CD8-positive, alpha-beta memory T cell (primary cell): Measurements from ENCODE around the gene TMPRSS9. TPM values are rescaled to one million over a fixed set of nuclear protein-coding genes. Genes with fewer than 3 reads are reported as not detected.
A peak's percentile ranks its signal among the peaks of the same experiment; 100 is the strongest.

Experiments used
- CTCF ChIA-PET: fragments of 350-600 bp; sonication (Branson Sonifier 250); formaldehyde crosslinking; loops from one replicate; lab custom pipeline; 2021; ENCODE audit warnings: antibody characterized with exemption; lab: Charles Lee
- POLR2A ChIA-PET: fragments of 350-600 bp; sonication (Branson Sonifier 250); formaldehyde crosslinking; loops from one replicate; lab custom pipeline; 2021; ENCODE audit warnings: antibody characterized with exemption; lab: Charles Lee
- DNase-seq, 5 donors: peaks; one replicate each; pipeline versions ENCODE4 v3.0.0 to v3.0.0-alpha.2; 2020 to 2022; ENCODE audit warnings: mixed read lengths in 1 of 5
- H3K27ac ChIP-seq: one replicate; pipeline ENCODE4 v1.7.0; 2013; ENCODE audit warnings: low read depth, mild to moderate bottlenecking, low read length, moderate library complexity
- H3K27me3 ChIP-seq: 2 replicates; pipeline ENCODE4 v1.7.0; 2013; ENCODE audit warnings: low read length, mild to moderate bottlenecking; ENCODE audit not compliant: insufficient read depth, poor library complexity, severe bottlenecking
- H3K36me3 ChIP-seq: 2 replicates; pipeline ENCODE4 v1.7.0; 2013; ENCODE audit warnings: mild to moderate bottlenecking, low read length, moderate library complexity; ENCODE audit not compliant: insufficient read depth
- H3K4me1 ChIP-seq: 2 replicates; pipeline ENCODE4 v1.7.0; 2013; ENCODE audit warnings: mild to moderate bottlenecking, low read length, moderate library complexity; ENCODE audit not compliant: insufficient read depth
- H3K4me3 ChIP-seq: 2 replicates; pipeline ENCODE4 v1.7.0; 2013; ENCODE audit warnings: mild to moderate bottlenecking, low read length
- H3K9me3 ChIP-seq: 2 replicates; pipeline ENCODE4 v1.7.0; 2013; ENCODE audit warnings: mild to moderate bottlenecking, low read length
- H3K27ac Mint-ChIP-seq, 8 donors: one replicate each; pipeline ENCODE4 v1.8.0; 2020 to 2021; ENCODE audit warnings: mixed read lengths in 8 of 8, mild to moderate bottlenecking in 6 of 8, inconsistent platforms in 3 of 8, moderate library complexity in 3 of 8
- H3K27me3 Mint-ChIP-seq, 2 donors: one replicate each; pipeline ENCODE4 v1.8.0; 2020 to 2021; ENCODE audit warnings: mixed read lengths in 2 of 2, mild to moderate bottlenecking in 1 of 2, moderate library complexity in 1 of 2
- H3K36me3 Mint-ChIP-seq, 3 donors: one replicate each; pipeline ENCODE4 v1.8.0; 2020 to 2021; ENCODE audit warnings: mixed read lengths in 3 of 3, inconsistent platforms in 1 of 3, mild to moderate bottlenecking in 1 of 3
- H3K4me1 Mint-ChIP-seq, 3 donors: one replicate each; pipeline ENCODE4 v1.8.0; 2020 to 2021; ENCODE audit warnings: mixed read lengths in 3 of 3, inconsistent platforms in 1 of 3, mild to moderate bottlenecking in 1 of 3
- H3K4me3 Mint-ChIP-seq, 7 donors: one replicate each; pipeline ENCODE4 v1.8.0; 2020 to 2021; ENCODE audit warnings: mixed read lengths in 7 of 7, mild to moderate bottlenecking in 6 of 7, moderate library complexity in 4 of 7, inconsistent platforms in 2 of 7
- H3K9me3 Mint-ChIP-seq, 5 donors: one replicate each; pipeline ENCODE4 v1.8.0; 2020 to 2022; ENCODE audit warnings: mixed read lengths in 5 of 5, mild to moderate bottlenecking in 3 of 5, moderate library complexity in 2 of 5, inconsistent platforms in 1 of 5
- polyA plus RNA-seq: library from polyadenylated mRNA; unstranded; fragments of 300-500 nt; fragmentation: Illumina TruSeq; gene quantifications from one replicate; pipeline ENCODE4 v1.2.3, GENCODE V29; 2021
- total RNA-seq, 2 experiments: library from RNA; stranded (reverse); gene quantifications; one replicate each; pipeline ENCODE4 v1.2.3, GENCODE V29; 2021

Gene TMPRSS9
- total and polyA plus RNA-seq, 3 experiments from 2014 or later = not detected

DNA sequence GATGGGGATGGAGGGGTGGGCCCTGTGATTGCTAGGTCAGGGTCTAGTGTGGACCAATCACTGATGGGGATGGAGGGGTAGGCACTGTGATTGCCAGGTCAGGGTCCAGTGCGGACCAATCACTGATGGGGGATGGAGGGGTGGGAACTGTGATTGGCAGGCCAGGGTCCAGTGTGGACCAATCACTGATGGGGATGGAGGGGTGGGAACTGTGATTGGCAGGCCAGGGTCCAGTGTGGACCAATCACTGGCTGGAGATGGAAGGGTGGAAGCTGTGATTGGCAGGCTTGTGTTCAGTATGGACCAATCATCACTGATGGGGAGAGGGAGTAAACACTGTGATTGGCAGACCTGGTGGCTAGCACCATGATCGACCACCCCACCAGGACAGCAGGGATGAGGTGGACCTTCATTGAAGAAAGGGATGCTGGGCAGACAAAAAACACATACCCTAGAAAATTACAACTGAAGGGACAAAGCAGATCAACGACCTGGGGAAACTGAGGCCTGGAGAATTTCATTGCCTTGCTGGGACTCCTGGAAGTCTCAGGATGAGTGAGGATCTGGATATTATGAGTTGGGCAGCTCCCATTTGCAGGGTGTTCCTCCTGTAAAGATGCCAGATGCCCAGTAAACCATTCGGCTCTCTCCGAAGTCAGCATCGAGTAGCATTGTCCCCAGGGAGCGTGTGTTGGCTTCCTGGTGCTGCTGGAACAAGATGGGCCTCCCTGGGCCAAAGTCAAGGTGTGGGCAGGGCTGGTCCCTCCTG, 15.5 kb downstream of the TMPRSS9 start:
- Mint-ChIP-seq H3K36me3 (peaks cover 0 to 3% (median 1%) of the 10 kb centered on the region in 3 donors), H3K4me1 (peaks cover 0 to 3% (median 0%) of the 10 kb centered on the region in 3 donors)
- CTCF ChIA-PET = no interaction called here

DNA sequence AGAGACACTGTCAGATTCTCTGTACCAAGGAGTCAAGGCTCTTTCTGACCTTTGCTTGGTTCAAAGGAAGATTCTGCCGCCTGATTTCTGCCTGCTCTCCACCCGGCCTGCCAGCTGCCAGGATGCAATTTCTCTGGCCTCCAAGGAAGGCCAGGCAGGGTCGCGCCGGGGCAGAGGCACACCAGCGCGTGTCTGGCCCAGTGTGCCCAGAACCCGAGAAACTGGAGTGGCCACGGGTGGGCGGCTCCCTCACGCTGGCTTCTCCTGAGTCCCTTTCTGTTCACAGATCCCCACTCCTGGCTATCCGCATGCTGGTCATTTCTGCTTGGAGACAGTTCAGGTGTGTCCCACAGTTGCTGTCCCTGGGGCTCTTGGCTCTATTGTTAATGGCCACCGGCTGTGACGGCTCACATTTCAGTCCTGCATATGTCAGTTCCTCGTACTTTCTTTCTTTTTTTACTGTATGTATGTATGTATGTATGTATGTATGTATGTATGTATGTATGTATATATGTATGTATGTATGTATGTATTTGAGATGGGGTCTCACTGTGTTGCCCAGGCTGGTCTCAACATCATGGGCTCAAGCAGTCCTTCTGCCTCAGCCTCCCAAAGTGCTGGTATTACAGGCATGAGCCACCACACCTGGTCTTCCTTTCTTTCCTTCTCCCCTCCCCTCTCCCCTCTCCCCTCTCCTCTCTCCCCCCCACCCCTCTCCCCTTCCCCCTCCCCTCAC, 16.9 kb downstream of the TMPRSS9 start:
- no peak overlapping the region for H3K4me3 ChIP-seq
- no peaks in the 10 kb centered on the region for H3K9me3 ChIP-seq
- H3K27me3 ChIP-seq = no peaks in the 10 kb centered on the region
- no peak overlapping the region for H3K4me3 Mint-ChIP-seq
- peaks cover 0 to 3% (median 1%) of the 10 kb centered on the region in 3 donors for H3K36me3 Mint-ChIP-seq
- no peaks in the 10 kb centered on the region for H3K36me3 ChIP-seq
- H3K9me3 Mint-ChIP-seq = peaks cover 0 to 17% (median 8%) of the 10 kb centered on the region in 5 donors
- H3K4me1 ChIP-seq = no peaks in the 10 kb centered on the region
- DNase-seq = no peak
- peaks cover 0 to 3% (median 0%) of the 10 kb centered on the region in 3 donors for H3K4me1 Mint-ChIP-seq
- ChIA-PET POLR2A (no interaction called here), CTCF (no interaction called here)
- H3K27ac ChIP-seq = no peak overlapping the region
- peak overlapping the region in 1 of 8 donors; percentile 63 for H3K27ac Mint-ChIP-seq
- peaks cover 7 to 10% of the 10 kb centered on the region in 2 donors for H3K27me3 Mint-ChIP-seq

More for the DNA sequence above, 15.5 kb downstream of the TMPRSS9 start:
- Histone ChIP-seq H3K27ac (no peak overlapping the region), H3K36me3 (no peaks in the 10 kb centered on the region), H3K4me1 (no peaks in the 10 kb centered on the region), H3K27me3 (no peaks in the 10 kb centered on the region), H3K9me3 (no peaks in the 10 kb centered on the region), H3K4me3 (no peak overlapping the region)
- H3K27ac Mint-ChIP-seq = peak overlapping the region in 1 of 8 donors; percentile 84
- no peak overlapping the region for H3K4me3 Mint-ChIP-seq
- H3K9me3 Mint-ChIP-seq = peaks cover 0 to 15% (median 10%) of the 10 kb centered on the region in 5 donors
- POLR2A ChIA-PET = interaction anchor here (0.5 kb wide), 1 partner anchor 44 kb away, joined by 8 read pairs; no protein-coding TSS in a partner anchor
- peaks cover 3 to 6% of the 10 kb centered on the region in 2 donors for H3K27me3 Mint-ChIP-seq
- DNase-seq = no peak

DNA sequence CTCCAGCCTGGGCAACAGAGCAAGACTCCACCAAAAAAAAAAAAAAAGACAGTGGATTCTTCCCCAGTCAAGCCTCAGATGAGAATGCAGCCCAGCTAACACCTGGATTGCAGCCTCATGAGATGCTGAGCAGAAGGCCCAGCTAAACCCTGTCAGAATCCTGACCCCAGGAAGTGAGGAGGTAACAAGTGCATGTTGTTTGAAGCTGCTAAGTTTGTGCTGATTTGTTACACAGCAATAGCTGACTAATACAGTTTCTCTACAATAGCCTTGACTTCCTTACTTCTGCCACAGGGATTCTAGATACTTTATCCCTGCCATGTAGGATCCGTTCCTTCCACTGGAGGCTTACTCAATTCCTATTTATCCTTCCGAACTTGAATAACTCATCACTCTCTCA, 20.5 kb downstream of the TMPRSS9 start:
- POLR2A ChIA-PET = no interaction called here
- H3K36me3 Mint-ChIP-seq = peaks cover 0 to 4% (median 1%) of the 10 kb centered on the region in 3 donors
- CTCF ChIA-PET = interaction anchor here (0.8 to 1.4 kb wide), 2 partner anchors 10 to 172 kb away, joined by 3 read pairs; no protein-coding TSS in a partner anchor

DNA sequence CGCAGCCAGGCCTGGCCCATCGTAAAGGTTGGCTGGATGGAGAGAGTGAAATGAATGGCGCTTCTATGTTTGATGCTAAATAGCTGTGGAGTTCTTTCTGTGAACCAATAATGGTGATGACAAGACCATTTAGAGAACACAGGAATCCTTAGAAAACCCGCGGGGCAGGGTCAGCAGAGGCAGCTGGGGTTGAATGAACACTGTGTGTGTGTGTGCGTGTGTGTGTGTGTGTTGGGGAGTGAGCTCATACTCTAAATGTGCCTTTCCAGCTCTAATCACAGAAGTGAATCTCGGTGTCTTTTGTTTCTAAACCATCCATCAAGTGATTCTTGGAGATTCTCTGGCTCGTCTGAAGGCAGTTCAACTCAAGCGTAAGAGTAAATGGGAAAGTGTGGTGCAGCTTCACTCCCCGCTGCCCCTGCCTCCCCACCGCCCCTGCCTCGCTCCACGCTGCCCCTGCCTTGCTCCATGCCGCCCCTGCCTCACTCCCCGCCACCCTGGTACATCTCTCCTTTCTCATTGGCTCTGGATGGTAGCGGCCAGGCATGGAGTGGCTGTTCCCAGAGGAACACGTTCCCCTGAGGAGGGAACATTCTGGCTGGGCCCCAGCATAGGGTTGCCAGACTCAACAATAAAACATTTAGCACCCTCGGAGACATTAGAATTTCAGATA, 21.2 kb downstream of the TMPRSS9 start:
- Mint-ChIP-seq H3K27ac (no peak overlapping the region), H3K9me3 (peaks cover 0 to 14% (median 8%) of the 10 kb centered on the region in 5 donors), H3K27me3 (peaks cover 11 to 17% of the 10 kb centered on the region in 2 donors), H3K4me3 (no peak overlapping the region), H3K4me1 (no peaks in the 10 kb centered on the region), H3K36me3 (peaks cover 0 to 4% (median 1%) of the 10 kb centered on the region in 3 donors)
- DNase-seq = no peak
- H3K4me1 ChIP-seq = no peaks in the 10 kb centered on the region
- CTCF ChIA-PET = interaction anchor here (0.8 to 1.4 kb wide), 2 partner anchors 9 to 172 kb away, joined by 3 read pairs; no protein-coding TSS in a partner anchor
- POLR2A ChIA-PET = no interaction called here
- H3K9me3 ChIP-seq = no peaks in the 10 kb centered on the region
- no peak overlapping the region for H3K27ac ChIP-seq
- H3K36me3 ChIP-seq = no peaks in the 10 kb centered on the region
- H3K4me3 ChIP-seq = no peak overlapping the region
- no peaks in the 10 kb centered on the region for H3K27me3 ChIP-seq

More for the DNA sequence above, 20.5 kb downstream of the TMPRSS9 start:
- Histone ChIP-seq H3K9me3 (no peaks in the 10 kb centered on the region), H3K36me3 (no peaks in the 10 kb centered on the region), H3K4me1 (no peaks in the 10 kb centered on the region), H3K27ac (no peak overlapping the region), H3K27me3 (no peaks in the 10 kb centered on the region), H3K4me3 (no peak overlapping the region)
- no peak overlapping the region for H3K27ac Mint-ChIP-seq
- peaks cover 11 to 17% of the 10 kb centered on the region in 2 donors for H3K27me3 Mint-ChIP-seq
- no peaks in the 10 kb centered on the region for H3K4me1 Mint-ChIP-seq
- no peak for DNase-seq
- peaks cover 0 to 14% (median 8%) of the 10 kb centered on the region in 5 donors for H3K9me3 Mint-ChIP-seq
- H3K4me3 Mint-ChIP-seq = no peak overlapping the region

DNA sequence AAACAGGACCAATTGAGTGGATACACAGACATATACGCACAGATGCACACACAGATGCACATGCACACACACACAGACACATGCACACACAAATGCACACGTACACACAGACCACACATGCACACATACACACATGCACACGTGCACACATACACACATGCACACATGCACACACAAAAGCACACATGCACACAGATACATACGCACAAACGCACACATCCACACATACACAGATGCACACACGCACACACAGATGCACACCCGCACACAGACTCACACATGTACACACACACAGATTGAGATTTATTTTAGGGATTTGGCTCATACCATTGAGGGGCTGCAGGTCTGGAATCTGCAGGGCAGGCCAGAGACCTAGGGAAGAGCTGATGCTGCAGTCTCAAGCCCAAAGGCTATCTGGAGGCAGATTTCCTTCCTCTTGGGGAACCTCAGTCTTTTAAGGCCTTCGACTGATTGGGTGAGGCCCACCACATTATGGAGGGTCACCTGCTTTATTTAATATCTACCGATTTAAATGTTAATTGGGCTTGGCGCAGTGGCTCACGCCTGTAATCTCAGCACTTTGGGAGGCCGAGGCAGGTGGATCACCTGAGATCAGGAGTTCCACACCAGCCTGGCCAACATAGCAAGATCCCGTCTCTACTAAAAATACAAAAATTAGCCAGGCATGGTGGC, 22.6 kb downstream of the TMPRSS9 start:
- POLR2A ChIA-PET = no interaction called here

DNA sequence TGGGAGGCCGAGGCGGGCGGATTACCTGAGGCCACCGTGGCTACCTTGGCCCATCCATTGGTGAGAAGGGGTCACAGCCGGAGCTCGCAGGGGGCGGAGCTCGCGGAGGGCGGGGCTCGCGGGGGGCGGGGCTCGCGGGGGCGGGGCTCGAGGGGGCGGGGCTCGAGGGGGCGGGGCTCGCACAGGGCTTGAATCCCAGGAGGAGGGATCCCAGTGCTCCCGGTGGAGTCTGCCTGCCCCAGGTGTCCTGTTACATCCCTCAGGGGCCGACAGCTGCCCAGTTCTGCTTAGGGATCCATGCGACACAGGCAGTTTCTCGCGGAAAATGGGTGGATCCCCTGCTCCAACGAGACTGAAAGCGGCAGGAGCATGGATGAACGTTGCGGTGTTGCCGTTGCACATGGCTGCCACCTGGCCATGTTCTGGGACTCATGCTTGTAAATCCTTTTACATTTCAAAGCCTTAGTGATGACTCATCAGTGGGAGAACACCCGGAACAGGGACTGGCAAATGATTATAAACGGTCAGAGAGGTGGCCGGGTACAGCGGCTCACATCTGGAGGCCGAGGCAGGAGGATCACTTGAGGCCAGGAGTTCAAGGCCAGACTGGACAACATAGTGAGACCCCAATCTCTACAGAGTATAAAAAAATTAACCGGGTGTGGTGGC, 25.1 kb downstream of the TMPRSS9 start:
- Mint-ChIP-seq H3K27ac (no peak overlapping the region), H3K4me1 (no peaks in the 10 kb centered on the region), H3K4me3 (no peak overlapping the region), H3K36me3 (peaks cover 0 to 4% (median 0%) of the 10 kb centered on the region in 3 donors), H3K27me3 (peaks cover 13 to 21% of the 10 kb centered on the region in 2 donors), H3K9me3 (peaks cover 0 to 7% (median 0%) of the 10 kb centered on the region in 5 donors)
- no peaks in the 10 kb centered on the region for H3K4me1 ChIP-seq
- ChIA-PET CTCF (no interaction called here), POLR2A (no interaction called here)
- H3K9me3 ChIP-seq = no peaks in the 10 kb centered on the region
- no peak overlapping the region for H3K4me3 ChIP-seq
- DNase-seq = no peak
- H3K36me3 ChIP-seq = no peaks in the 10 kb centered on the region
- H3K27me3 ChIP-seq = no peaks in the 10 kb centered on the region
- H3K27ac ChIP-seq = no peak overlapping the region

More for the DNA sequence above, 22.6 kb downstream of the TMPRSS9 start:
- H3K36me3 ChIP-seq = no peaks in the 10 kb centered on the region
- Mint-ChIP-seq H3K4me1 (no peaks in the 10 kb centered on the region), H3K27ac (no peak overlapping the region), H3K9me3 (peaks cover 0 to 14% (median 8%) of the 10 kb centered on the region in 5 donors), H3K27me3 (peaks cover 12 to 17% of the 10 kb centered on the region in 2 donors), H3K36me3 (peaks cover 0 to 4% (median 1%) of the 10 kb centered on the region in 3 donors), H3K4me3 (no peak overlapping the region)
- no peaks in the 10 kb centered on the region for H3K9me3 ChIP-seq
- CTCF ChIA-PET = interaction anchor here (1.2 kb wide), 1 partner anchor 147 kb away, joined by 3 read pairs; no protein-coding TSS in a partner anchor
- DNase-seq = no peak
- no peak overlapping the region for H3K4me3 ChIP-seq
- H3K27ac ChIP-seq = no peak overlapping the region
- H3K27me3 ChIP-seq = no peaks in the 10 kb centered on the region
- H3K4me1 ChIP-seq = no peaks in the 10 kb centered on the region
